Thymus (tissue), 11 donors: ENCODE data around the gene CEP192. TPM values are rescaled to one million over a fixed set of nuclear protein-coding genes. Genes with fewer than 3 reads are reported as not detected.
A peak's percentile ranks its signal among the peaks of the same experiment; 100 is the strongest.

Experiments used
- DNase-seq, 9 donors: peaks; one replicate each; pipeline ENCODE4 v3.0.0-alpha.2; 2013; ENCODE audit warnings: low spot score in 9 of 9, low read depth in 6 of 9, missing footprints in 1 of 9
- H3K27ac ChIP-seq, 2 donors: one replicate each; pipeline ENCODE4 v1.5.1; 2013; ENCODE audit warnings: control low read depth in 1 of 2, low read depth in 1 of 2, low read length in 1 of 2, mild to moderate bottlenecking in 1 of 2, moderate library complexity in 1 of 2
- H3K27me3 ChIP-seq, 2 donors: one replicate each; pipeline ENCODE4 v1.5.1; 2013; ENCODE audit warnings: low read length in 1 of 2; ENCODE audit not compliant: control insufficient read depth in 2 of 2, insufficient read depth in 1 of 2
- H3K36me3 ChIP-seq, 2 donors: one replicate each; pipeline ENCODE4 v1.5.1; 2013; ENCODE audit warnings: low read length in 1 of 2, mild to moderate bottlenecking in 1 of 2, moderate library complexity in 1 of 2; ENCODE audit not compliant: control insufficient read depth in 2 of 2, insufficient read depth in 2 of 2
- H3K4me1 ChIP-seq, 2 donors: one replicate each; pipeline ENCODE4 v1.5.1; 2013; ENCODE audit warnings: low read length in 2 of 2; ENCODE audit not compliant: control insufficient read depth in 2 of 2, insufficient read depth in 2 of 2
- H3K4me3 ChIP-seq, 2 donors: one replicate each; pipeline ENCODE4 v1.5.1; 2013; ENCODE audit warnings: low read length in 2 of 2, control low read depth in 1 of 2, mild to moderate bottlenecking in 1 of 2
- H3K9me3 ChIP-seq, 2 donors: one replicate each; pipeline ENCODE4 v1.5.1; 2013; ENCODE audit warnings: low read length in 1 of 2, mild to moderate bottlenecking in 1 of 2; ENCODE audit not compliant: control insufficient read depth in 2 of 2, insufficient read depth in 1 of 2
- WGBS: extraction: QIAGEN DNeasy Blood & Tissue Kit; methylation state at CpG from one replicate; pipeline ENCODE4 v1.1.7; 2013; 5-methylcytosine and 5-hydroxymethylcytosine counted together
- polyA plus RNA-seq: library from polyadenylated mRNA; stranded (reverse); fragments of 200-250 nt; gene quantifications from one replicate; pipeline ENCODE4 v1.2.3, GENCODE V29; 2013
- total RNA-seq: library from RNA; stranded (reverse); fragments of 120-200 nt; gene quantifications from one replicate; pipeline ENCODE4 v1.2.4, GENCODE V29; 2013
- donor health status: healthy.

The CEP192 gene
- total and polyA plus RNA-seq, 2 donors = 38.9 to 43.5 TPM

DNA sequence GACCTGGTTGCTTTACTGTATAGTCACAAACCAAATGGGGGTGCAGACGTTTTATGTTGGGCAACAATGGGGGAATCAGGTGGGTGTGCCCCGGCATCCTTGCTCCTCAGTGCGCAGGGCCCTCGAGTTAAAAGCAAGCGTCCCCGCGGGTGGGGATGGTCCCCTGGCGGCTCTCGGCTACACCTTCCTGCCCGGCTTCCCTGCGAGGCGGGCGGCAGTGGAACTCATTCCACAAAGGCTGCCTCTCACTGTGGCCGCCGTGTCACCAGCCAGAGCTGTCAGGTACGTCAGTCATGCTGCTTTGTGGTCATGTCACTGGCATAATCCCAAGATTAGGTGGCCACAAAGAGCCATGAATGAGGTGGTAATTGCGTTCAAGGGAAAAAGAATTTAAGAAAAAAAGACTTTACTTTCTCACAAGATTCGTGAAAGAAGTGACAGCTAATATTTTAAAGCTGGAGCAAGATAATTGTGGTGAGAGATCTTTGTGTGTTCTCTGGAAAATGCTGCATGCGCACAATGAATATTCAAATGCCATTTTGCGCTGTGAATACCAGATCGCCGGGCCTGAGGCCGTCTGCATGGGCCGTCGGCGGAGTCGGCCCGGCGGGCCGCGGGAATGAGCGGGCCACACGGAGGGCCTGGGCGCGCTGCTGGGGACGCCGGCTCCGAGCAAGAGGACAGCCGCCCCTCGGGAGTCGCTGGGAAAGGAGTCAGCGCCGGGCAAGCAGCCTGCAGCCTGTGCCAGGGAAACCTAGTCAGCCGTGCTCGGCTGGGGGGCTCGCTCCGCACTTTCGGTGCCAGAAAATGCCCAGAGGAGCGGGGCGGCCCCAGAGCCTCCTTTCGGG, 145.1 kb downstream of the CEP192 start:
- Histone ChIP-seq H3K36me3 (peaks cover 0 to 12% of the 10 kb centered on the region in 2 donors), H3K9me3 (peaks cover 0 to 9% of the 10 kb centered on the region in 2 donors), H3K4me1 (peaks cover 2 to 29% of the 10 kb centered on the region in 2 donors), H3K27me3 (peaks cover 0 to 16% of the 10 kb centered on the region in 2 donors), H3K4me3 (peak overlapping the region; percentile 70 to 72), H3K27ac (no peak overlapping the region)
- WGBS = 44% methylated on average over 51 of the region's 51 CpGs
- no peak for DNase-seq

DNA sequence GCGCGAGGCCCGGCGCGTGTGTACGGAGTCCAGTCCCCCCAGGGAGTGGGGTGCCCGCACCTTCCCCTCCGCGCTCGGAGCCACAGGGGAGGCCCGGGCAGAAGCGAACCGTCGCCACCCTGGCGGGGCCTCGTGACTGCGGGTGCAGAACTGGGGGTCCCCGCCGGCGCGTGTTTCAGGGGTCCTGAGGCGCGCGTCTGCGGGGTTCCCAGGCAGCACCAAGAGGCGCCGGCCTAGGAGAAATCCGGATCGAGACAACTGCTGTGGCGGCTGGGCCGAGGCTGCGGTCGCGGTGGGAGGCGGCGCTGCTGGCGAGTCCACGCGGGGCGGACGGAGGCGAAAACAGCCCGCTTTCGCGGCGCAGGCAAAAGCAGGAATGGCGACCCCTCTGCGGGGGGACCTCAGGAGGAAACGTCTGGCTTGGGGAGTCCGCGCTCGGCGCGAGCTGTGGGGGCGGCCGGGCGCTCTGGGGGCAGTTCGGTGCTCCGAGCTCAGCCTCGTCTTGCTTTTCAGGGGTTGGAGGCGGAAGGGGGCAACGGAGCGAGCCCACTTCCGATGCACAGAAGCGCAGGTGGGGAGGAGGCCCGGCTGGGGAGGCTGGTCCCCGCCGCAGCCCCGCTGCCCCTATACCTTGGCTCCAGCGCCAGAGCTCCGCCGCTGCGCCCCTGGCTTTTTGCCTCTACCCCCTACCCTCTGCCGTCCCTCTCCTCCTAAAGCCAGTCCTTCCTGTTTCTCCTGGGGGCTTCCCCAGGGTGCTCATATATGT, 145.9 kb downstream of the CEP192 start:
- 35% methylated on average over 74 of the region's 74 CpGs for WGBS
- Histone ChIP-seq H3K27ac (peak overlapping the region; percentile 56 to 74), H3K9me3 (peaks cover 0 to 9% of the 10 kb centered on the region in 2 donors), H3K36me3 (peaks cover 0 to 12% of the 10 kb centered on the region in 2 donors), H3K4me3 (peak overlapping the region; percentile 70 to 72), H3K27me3 (peaks cover 0 to 16% of the 10 kb centered on the region in 2 donors), H3K4me1 (peaks cover 2 to 29% of the 10 kb centered on the region in 2 donors)
- peak in 6 of 9 donors; percentile 48 to 84 (median 60) for DNase-seq

DNA sequence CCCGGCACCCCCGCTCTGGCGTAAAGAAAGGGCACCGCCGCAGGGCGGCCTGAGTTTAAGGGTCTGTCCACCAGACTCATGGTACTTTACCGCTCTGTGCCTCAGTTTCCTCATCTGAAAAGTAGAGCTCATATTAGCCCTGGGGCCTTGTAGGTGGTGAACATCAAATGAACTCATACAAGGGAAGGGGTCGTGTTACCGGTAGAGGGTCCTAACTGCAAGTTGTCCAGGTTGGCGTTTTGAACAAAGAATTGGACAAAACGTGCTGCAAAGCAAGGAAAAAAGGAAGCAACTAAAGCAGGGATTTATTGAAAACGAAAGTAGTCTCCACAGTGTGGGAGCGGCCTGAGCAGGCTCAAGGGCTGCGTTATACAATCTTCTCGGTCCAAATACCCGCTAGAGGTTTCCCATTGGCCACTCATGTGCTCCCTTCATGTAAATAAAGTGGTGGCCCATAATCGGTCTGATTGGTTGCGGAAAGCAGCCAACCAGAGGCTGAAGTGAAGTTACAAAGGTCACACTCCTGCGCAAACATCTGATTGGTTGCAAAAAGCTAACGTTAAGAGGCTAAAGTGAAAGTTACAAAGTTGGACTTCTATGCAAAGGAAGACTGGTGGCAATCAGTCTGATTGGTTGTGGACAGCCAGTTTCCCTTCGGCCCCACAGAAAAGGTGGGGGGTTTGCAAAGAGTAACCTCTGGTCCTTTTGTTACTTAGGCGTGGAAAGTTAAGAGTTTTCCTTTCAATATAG, 146.7 kb downstream of the CEP192 start:
- peak overlapping the region; percentile 56 to 74 for H3K27ac ChIP-seq
- H3K4me1 ChIP-seq = peaks cover 2 to 29% of the 10 kb centered on the region in 2 donors
- peaks cover 0 to 16% of the 10 kb centered on the region in 2 donors for H3K27me3 ChIP-seq
- 48% methylated on average over 22 of the region's 22 CpGs for WGBS
- DNase-seq = peak in 4 of 9 donors; percentile 33 to 65 (median 40)
- peaks cover 0 to 13% of the 10 kb centered on the region in 2 donors for H3K9me3 ChIP-seq
- peak overlapping the region; percentile 70 to 72 for H3K4me3 ChIP-seq
- H3K36me3 ChIP-seq = peaks cover 0 to 12% of the 10 kb centered on the region in 2 donors

DNA sequence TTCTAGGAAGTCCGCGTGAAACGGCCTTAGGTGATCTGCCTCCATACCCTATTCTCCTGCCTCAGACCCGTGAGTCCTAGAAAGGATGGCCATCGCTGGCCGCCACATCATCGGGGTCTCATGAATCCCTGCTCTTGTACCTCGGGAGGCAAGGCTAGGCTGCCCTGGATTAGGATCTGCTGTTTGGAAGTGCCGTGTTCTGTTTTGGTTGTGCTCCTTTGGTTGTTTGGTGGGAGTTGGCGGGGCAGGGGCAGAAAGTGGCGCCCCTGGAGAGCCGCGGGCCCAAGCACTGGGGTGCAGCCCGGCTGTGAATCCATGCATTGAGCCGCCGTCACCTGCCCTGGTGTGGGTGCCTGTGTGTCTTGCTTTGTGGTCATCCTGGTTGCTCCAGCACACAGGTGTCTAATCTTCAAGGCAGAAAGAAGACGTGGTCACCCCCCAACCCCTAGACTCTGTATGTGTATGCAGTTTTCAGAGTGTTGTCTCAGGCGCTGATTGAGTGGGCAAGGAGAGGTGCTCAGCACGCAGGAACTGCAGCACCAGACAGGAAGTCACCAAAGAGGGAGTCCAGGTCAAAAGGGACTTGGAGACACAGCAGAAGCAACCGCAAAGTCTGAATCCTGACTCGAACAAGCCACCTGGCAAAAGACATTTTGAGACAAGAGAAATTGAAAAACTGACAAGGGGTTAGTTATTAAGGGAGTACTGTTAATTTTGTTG, 147.4 kb downstream of the CEP192 start:
- H3K9me3 ChIP-seq = peaks cover 0 to 21% of the 10 kb centered on the region in 2 donors
- H3K4me1 ChIP-seq = peaks cover 2 to 29% of the 10 kb centered on the region in 2 donors
- peak overlapping the region in 1 of 2 donors; percentile 41 for H3K27ac ChIP-seq
- H3K4me3 ChIP-seq = no peak overlapping the region
- H3K36me3 ChIP-seq = peaks cover 0 to 12% of the 10 kb centered on the region in 2 donors
- WGBS = 93% methylated on average over 21 of the region's 21 CpGs
- DNase-seq = peak in 2 of 9 donors; percentile 7 to 48
- H3K27me3 ChIP-seq = peaks cover 0 to 16% of the 10 kb centered on the region in 2 donors

DNA sequence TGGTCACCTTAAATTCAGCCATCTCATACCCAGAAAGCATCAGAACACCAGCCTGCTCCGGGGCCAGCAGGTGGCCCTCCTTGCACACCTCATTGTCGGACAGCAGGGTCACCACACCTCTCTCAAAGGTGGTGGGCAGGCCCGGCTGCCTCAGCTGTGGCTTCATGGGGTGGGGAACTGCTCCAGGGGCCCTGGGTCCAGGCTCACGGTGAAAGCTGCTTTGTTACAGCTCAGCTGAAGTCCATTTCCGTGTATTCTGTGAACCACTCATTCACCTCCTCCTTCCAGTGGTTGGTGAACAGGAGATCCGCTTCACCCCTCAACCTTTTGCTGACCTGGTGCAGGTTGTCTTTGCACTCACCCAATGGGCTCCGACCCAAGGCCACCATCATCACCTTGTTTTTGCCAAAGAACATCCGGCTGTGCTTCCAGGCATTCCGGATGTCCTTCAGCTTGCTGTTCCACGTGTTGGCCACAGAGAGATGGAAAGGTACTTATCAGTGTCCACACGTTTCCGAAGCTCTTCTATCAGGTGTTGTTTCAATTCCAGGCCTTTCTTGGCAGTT, 148.8 kb downstream of the CEP192 start:
- peaks cover 0 to 21% of the 10 kb centered on the region in 2 donors for H3K9me3 ChIP-seq
- DNase-seq = no peak
- no peak overlapping the region for H3K4me3 ChIP-seq
- peaks cover 0 to 16% of the 10 kb centered on the region in 2 donors for H3K27me3 ChIP-seq
- WGBS = 95% methylated on average over 12 of the region's 12 CpGs
- H3K4me1 ChIP-seq = peaks cover 2 to 29% of the 10 kb centered on the region in 2 donors
- no peak overlapping the region for H3K27ac ChIP-seq
- H3K36me3 ChIP-seq = peaks cover 0 to 12% of the 10 kb centered on the region in 2 donors

DNA sequence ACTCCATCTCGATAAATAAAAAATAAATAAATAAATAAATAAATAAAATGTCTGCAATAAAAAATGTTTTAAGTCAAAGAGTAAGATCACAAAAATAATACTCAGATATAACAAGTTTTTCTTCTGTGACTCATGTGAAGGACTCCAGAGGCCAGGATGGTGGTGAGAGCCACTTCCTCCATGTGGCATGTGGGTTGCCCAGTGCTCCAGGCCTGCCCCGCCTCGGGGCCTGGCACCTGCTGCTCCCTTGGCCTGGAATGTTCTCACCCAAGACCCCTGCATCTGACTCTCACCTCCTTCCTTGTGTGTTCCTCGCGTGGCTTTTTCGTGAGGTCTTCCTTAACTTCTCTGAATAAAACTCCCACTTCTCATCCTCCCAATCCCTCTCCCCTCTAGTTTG, 150.0 kb downstream of the CEP192 start:
- Histone ChIP-seq H3K4me3 (no peak overlapping the region), H3K27me3 (peaks cover 0 to 10% of the 10 kb centered on the region in 2 donors), H3K27ac (no peak overlapping the region), H3K4me1 (peaks cover 2 to 24% of the 10 kb centered on the region in 2 donors), H3K9me3 (peaks cover 0 to 21% of the 10 kb centered on the region in 2 donors), H3K36me3 (peaks cover 0 to 9% of the 10 kb centered on the region in 2 donors)
- 76% methylated on average over 6 of the region's 6 CpGs for WGBS
- no peak for DNase-seq

DNA sequence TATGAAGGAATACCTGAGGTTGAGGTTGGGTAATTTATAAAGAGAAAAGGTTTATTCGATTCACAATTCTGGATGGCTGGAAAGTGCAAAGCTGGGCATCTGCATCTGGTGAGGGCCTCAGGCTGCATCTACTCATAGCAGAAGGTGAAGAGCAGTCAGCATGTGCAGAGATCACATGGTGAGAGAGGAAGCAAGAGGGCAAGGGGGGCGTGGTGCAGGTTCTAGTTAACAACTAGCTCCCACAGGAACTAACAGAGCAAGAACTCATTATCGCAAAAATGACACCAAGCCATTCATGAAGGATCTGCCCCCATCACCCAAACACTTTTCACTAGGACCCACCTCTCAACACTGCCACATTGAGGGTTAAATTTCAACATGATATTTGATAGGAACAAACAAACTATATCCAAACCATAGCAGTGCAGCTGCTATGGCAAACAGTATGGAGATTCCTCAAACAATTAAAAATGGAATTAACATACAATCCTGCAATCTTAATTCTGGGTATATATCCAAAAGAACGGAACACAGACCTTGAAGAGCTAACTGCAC, 154.6 kb downstream of the CEP192 start:
- no peak for DNase-seq
- H3K4me1 ChIP-seq = no peaks in the 10 kb centered on the region
- no peak overlapping the region for H3K27ac ChIP-seq
- WGBS = 92% methylated on average over 4 of the region's 4 CpGs
- no peaks in the 10 kb centered on the region for H3K36me3 ChIP-seq
- H3K4me3 ChIP-seq = no peak overlapping the region
- H3K9me3 ChIP-seq = peaks cover 0 to 21% of the 10 kb centered on the region in 2 donors
- H3K27me3 ChIP-seq = no peaks in the 10 kb centered on the region

DNA sequence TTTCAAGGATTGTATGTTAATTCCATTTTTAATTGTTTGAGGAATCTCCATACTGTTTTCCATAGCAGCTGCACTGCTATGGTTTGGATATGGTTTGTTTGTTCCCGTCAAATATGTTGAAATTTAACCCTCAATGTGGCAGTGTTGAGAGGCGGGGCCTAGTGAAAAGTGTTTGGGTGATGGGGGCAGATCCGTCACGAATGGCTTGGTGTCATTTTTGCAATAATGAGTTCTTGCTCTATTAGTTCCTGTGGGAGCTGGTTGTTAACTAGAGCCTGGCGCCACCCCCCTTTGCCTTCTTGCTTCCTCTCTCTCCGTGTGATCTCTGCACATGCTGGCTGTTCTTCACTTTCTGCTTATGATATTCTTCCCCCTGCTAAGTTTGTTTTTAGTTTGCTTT, 156.0 kb downstream of the CEP192 start:
- Histone ChIP-seq H3K9me3 (peaks cover 0 to 21% of the 10 kb centered on the region in 2 donors), H3K27ac (no peak overlapping the region), H3K27me3 (no peaks in the 10 kb centered on the region), H3K36me3 (no peaks in the 10 kb centered on the region), H3K4me1 (no peaks in the 10 kb centered on the region), H3K4me3 (no peak overlapping the region)
- WGBS = 71% methylated on average over 6 of the region's 6 CpGs
- DNase-seq = peak in 3 of 9 donors; percentile 24 to 55 (median 28)
